Gastroesophageal sphincter (tissue), 3 donors: ENCODE results near the gene BDKRB1.
A peak's percentile ranks its signal among the peaks of the same experiment; 100 is the strongest.

Experiments
- EP300 ChIP-seq: sonication (generic); formaldehyde crosslinking; IDR thresholded peaks from one replicate; pipeline ENCODE4 v1.6.1; 2017; ENCODE audit warnings: antibody characterized with exemption, mild to moderate bottlenecking
- POLR2A ChIP-seq, 2 donors: fragments of 450-650 bp; IDR thresholded peaks; one replicate each; pipeline ENCODE4 v1.6.1; 2017; ENCODE audit warnings: antibody characterized with exemption in 2 of 2, mild to moderate bottlenecking in 2 of 2, moderate library complexity in 1 of 2
- POLR2AphosphoS5 ChIP-seq: sonication (generic); formaldehyde crosslinking; IDR thresholded peaks from one replicate; pipeline ENCODE4 v1.6.1; 2017; ENCODE audit warnings: antibody characterized with exemption
- TF ChIP-seq, protein P1 (sequence below), 4 experiments: fragments of 200-600 bp in 2 of 4; fragments of 450-650 bp in 2 of 4; sonication (generic) in 1 of 4; IDR thresholded peaks; one replicate each; pipeline ENCODE4 v1.5.1; 2017 to 2019; ENCODE audit warnings: antibody characterized with exemption in 4 of 4, mild to moderate bottlenecking in 2 of 4, moderate library complexity in 2 of 4

- TF ChIP-seq, protein P1, sequence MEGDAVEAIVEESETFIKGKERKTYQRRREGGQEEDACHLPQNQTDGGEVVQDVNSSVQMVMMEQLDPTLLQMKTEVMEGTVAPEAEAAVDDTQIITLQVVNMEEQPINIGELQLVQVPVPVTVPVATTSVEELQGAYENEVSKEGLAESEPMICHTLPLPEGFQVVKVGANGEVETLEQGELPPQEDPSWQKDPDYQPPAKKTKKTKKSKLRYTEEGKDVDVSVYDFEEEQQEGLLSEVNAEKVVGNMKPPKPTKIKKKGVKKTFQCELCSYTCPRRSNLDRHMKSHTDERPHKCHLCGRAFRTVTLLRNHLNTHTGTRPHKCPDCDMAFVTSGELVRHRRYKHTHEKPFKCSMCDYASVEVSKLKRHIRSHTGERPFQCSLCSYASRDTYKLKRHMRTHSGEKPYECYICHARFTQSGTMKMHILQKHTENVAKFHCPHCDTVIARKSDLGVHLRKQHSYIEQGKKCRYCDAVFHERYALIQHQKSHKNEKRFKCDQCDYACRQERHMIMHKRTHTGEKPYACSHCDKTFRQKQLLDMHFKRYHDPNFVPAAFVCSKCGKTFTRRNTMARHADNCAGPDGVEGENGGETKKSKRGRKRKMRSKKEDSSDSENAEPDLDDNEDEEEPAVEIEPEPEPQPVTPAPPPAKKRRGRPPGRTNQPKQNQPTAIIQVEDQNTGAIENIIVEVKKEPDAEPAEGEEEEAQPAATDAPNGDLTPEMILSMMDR (IDR thresholded peaks at IDR 0.05), result no peak
- TF ChIP-seq POLR2A (IDR thresholded peaks at IDR 0.05) (no peak), EP300 (no peak), POLR2AphosphoS5 (peak; percentile 98)
These were observed at the start of gene BDKRB1 for GRCh38 chr14:96255501-96256366.
